AG10803 (cell line): ENCODE results near the gene HIP1.
"Not testable (repeated sequence)": the region's sequence is repeated elsewhere in the genome, so short reads cannot be mapped to it uniquely, and the experiment has no call there.

ENCODE experiments used
- DNase-seq: peaks from one replicate; pipeline ENCODE4 v3.0.0; 2010; ENCODE audit warnings: low read depth
- H3K4me3 ChIP-seq: 2 replicates; pipeline ENCODE4 v1.5.1; 2011; ENCODE audit warnings: mild to moderate bottlenecking, low read length, control low read depth
- CTCF ChIP-seq: conservative IDR thresholded peaks from 2 replicates; pipeline ENCODE4 v1.5.1; 2011; ENCODE audit warnings: mild to moderate bottlenecking, low read length, control low read depth, inconsistent platforms

Gene HIP1

GRCh38 chr7:75738604-75738974, at the start of gene HIP1:
Gene HIP1, minus strand, starts transcription at chr7:75738941. Its CDS starts 21 bp downstream, at chr7:75738920.
- no peak for TF ChIP-seq CTCF
- DNase-seq = no peak
- H3K4me3 ChIP-seq = peak within 1 kb of the TSS; percentile 88

- DNase-seq, H3K4me3 ChIP-seq: not testable (repeated sequence)
These were observed 49.6 kb upstream of the HIP1 start for GRCh38 chr7:75788154-75788847.

GRCh38 chr7:75783058-75783457, 44.3 kb upstream of the HIP1 start:
- H3K4me3 ChIP-seq, DNase-seq: not testable (repeated sequence)

GRCh38 chr7:75780647-75781273, 42.0 kb upstream of the HIP1 start:
- DNase-seq, H3K4me3 ChIP-seq: not testable (repeated sequence)

GRCh38 chr7:75779516-75779915, 40.8 kb upstream of the HIP1 start:
- H3K4me3 ChIP-seq = not testable (repeated sequence)
- DNase-seq = peak; percentile 53

- H3K4me3 ChIP-seq = not testable (repeated sequence)
These were observed 40.3 kb upstream of the HIP1 start for GRCh38 chr7:75779035-75779434.

GRCh38 chr7:75776295-75776971, 37.7 kb upstream of the HIP1 start:
- peak; percentile 96 for DNase-seq
- no peak overlapping the region for H3K4me3 ChIP-seq
- 0 out of 2 replicates have a peak, but pooled peaks have one; percentile 12 for TF ChIP-seq CTCF

More at GRCh38 chr7:75779035-75779434, 40.3 kb upstream of the HIP1 start:
- DNase-seq = not testable (repeated sequence)

GRCh38 chr7:75773958-75774357, 35.2 kb upstream of the HIP1 start:
- DNase-seq = not testable (repeated sequence)

GRCh38 chr7:75772081-75773077, 33.6 kb upstream of the HIP1 start, which contains the start of gene CCL26:
Gene CCL26, minus strand, starts transcription at chr7:75772211. Its CDS starts 35 bp downstream, at chr7:75772176.
- H3K4me3 ChIP-seq = no peak within 1 kb of the TSS
- DNase-seq = peak; percentile 92
- no peak for TF ChIP-seq CTCF

More at GRCh38 chr7:75773958-75774357, 35.2 kb upstream of the HIP1 start:
- not testable (repeated sequence) for H3K4me3 ChIP-seq
